GM19240 (cell line): ENCODE results near the gene C22orf42.
"Not testable (repeated sequence)": the region's sequence is repeated elsewhere in the genome, so short reads cannot be mapped to it uniquely, and the experiment has no call there.

Source experiments
- DNase-seq: peaks from one replicate; pipeline ENCODE4 v3.0.0; 2011; ENCODE audit warnings: low spot score; ENCODE audit not compliant: insufficient read length

C22orf42 gene

GRCh38 chr22:32158712-32159533, at the start of gene C22orf42:
Gene C22orf42, minus strand, starts transcription at chr22:32159303. Its CDS starts 88 bp downstream, at chr22:32159215.
- DNase-seq = no peak

GRCh38 chr22:32208681-32209080, 49.6 kb upstream of the C22orf42 start:
- no peak for DNase-seq

- no peak for DNase-seq
Measured at GRCh38 chr22:32207971-32208480, 48.9 kb upstream of the C22orf42 start.

GRCh38 chr22:32206774-32207758, 48.0 kb upstream of the C22orf42 start:
- no peak for DNase-seq

- no peak for DNase-seq
Measured at GRCh38 chr22:32205974-32206773, 47.1 kb upstream of the C22orf42 start.

GRCh38 chr22:32204856-32205722, 46.0 kb upstream of the C22orf42 start, which contains the start of gene RFPL2:
Gene RFPL2, minus strand, starts transcription at chr22:32205073. Its CDS starts 2,622 bp downstream, at chr22:32202451.
- DNase-seq = no peak

- no peak for DNase-seq
Measured at GRCh38 chr22:32204040-32204855, 45.1 kb upstream of the C22orf42 start.

- no peak for DNase-seq
Measured at GRCh38 chr22:32203181-32204039, 44.3 kb upstream of the C22orf42 start.

GRCh38 chr22:32202539-32203180, 43.6 kb upstream of the C22orf42 start:
- DNase-seq = no peak

GRCh38 chr22:32202161-32202538, 43.0 kb upstream of the C22orf42 start:
- no peak for DNase-seq

- DNase-seq = no peak
Measured at GRCh38 chr22:32200752-32201151, 41.6 kb upstream of the C22orf42 start.

- no peak for DNase-seq
Measured at GRCh38 chr22:32199961-32200360, 40.9 kb upstream of the C22orf42 start.

GRCh38 chr22:32199341-32199740, 40.2 kb upstream of the C22orf42 start:
- DNase-seq = no peak

- DNase-seq = not testable (repeated sequence)
Measured at GRCh38 chr22:32197553-32198226, 38.6 kb upstream of the C22orf42 start.

GRCh38 chr22:32195900-32196299, 36.8 kb upstream of the C22orf42 start:
- not testable (repeated sequence) for DNase-seq

GRCh38 chr22:32193346-32193745, 34.2 kb upstream of the C22orf42 start:
- not testable (repeated sequence) for DNase-seq

- DNase-seq = not testable (repeated sequence)
Measured at GRCh38 chr22:32191021-32191420, 31.9 kb upstream of the C22orf42 start.
